Stimulated activated naive CD8-positive, alpha-beta T cell treated with anti-CD3 and anti-CD28 coated beads, Interleukin-15, Interleukin-2, amounts not matched to agents 100 ng/mL and 50 ng/mL, for 24 hours (primary cell): ENCODE data around the gene COMP.

Source experiments
- H3K27ac Mint-ChIP-seq: one replicate; pipeline ENCODE4 v1.8.0; 2021; ENCODE audit warnings: mild to moderate bottlenecking, mixed read lengths
- H3K27me3 Mint-ChIP-seq: one replicate; pipeline ENCODE4 v1.8.0; 2021; ENCODE audit warnings: mixed read lengths
- H3K36me3 Mint-ChIP-seq: one replicate; pipeline ENCODE4 v1.8.0; 2021; ENCODE audit warnings: low read depth, mixed read lengths
- H3K4me1 Mint-ChIP-seq: one replicate; pipeline ENCODE4 v1.8.0; 2021; ENCODE audit warnings: low read depth, mixed read lengths
- H3K4me3 Mint-ChIP-seq: one replicate; pipeline ENCODE4 v1.8.0; 2021; ENCODE audit warnings: mild to moderate bottlenecking, mixed read lengths
- H3K9me3 Mint-ChIP-seq: one replicate; pipeline ENCODE4 v1.8.0; 2021; ENCODE audit warnings: mixed read lengths

COMP gene

GRCh38 chr19:18759995-18760426, 31.1 kb downstream of the COMP start:
- Mint-ChIP-seq H3K9me3 (no peaks in the 10 kb centered on the region), H3K36me3 (no peaks in the 10 kb centered on the region), H3K4me3 (no peak overlapping the region), H3K4me1 (no peaks in the 10 kb centered on the region), H3K27me3 (no peaks in the 10 kb centered on the region), H3K27ac (no peak overlapping the region)

DNA sequence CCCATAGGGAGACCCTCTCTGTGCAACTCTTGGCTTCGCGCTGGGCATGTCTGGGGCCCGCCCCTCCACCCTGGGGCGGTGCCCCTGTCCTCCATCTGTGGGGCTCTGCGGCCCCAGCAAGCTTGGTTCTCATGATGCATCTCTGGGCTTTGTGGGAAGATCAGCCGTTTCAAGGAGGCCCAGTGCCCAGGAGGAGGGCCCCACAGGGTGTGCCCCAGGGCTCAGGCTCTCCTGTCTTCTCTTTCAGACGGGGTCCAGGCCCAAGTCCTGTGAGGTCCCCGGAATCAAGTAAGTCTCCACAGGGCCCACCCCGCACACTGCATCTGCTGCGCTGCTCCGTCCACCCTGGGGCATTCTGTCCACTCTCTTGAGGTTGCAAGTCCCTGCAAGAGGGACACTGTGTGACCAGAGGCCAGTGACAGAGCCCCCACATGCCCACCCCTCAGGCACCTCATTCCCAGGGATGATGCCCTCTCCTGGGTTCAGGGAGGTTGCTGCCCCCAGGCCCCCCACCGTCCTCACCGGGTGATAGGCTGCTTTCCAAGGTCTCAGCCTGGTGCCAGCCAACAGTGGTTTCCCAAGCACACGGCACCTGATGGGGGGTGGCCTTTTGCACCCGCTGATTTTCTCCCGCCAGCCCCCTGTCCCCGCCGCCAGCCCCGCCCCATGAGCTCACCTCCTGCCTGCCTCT, 31.7 kb downstream of the COMP start:
- Mint-ChIP-seq H3K27me3 (no peaks in the 10 kb centered on the region), H3K9me3 (no peaks in the 10 kb centered on the region), H3K36me3 (no peaks in the 10 kb centered on the region), H3K4me1 (no peaks in the 10 kb centered on the region), H3K4me3 (no peak overlapping the region), H3K27ac (no peak overlapping the region)

DNA sequence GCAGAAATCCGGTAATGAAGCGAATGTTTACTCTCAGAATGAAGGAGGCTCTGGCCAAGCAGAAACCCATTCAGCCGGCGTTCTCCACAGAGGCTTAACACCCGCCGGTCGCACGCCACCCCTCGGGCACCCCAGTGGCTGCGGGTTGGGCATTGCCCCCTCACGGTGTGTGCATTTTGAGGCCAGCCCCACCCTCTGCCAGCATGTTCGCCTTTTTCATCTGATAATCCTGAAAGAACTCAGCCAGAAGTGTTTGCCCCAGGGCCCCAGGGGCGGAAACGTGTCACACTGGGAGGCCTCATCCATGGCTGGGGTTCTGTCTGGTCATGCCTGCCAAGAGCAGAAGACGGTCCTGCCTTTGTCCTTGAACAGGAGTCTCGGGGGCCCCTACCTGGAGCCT, 34.2 kb downstream of the COMP start:
- no peak overlapping the region for H3K27ac Mint-ChIP-seq
- no peaks in the 10 kb centered on the region for H3K9me3 Mint-ChIP-seq
- H3K36me3 Mint-ChIP-seq = peaks cover 6% of the 10 kb centered on the region
- no peak overlapping the region for H3K4me3 Mint-ChIP-seq
- H3K27me3 Mint-ChIP-seq = no peaks in the 10 kb centered on the region
- H3K4me1 Mint-ChIP-seq = no peaks in the 10 kb centered on the region

- H3K4me3 Mint-ChIP-seq = no peak overlapping the region
- no peaks in the 10 kb centered on the region for H3K4me1 Mint-ChIP-seq
- peaks cover 6% of the 10 kb centered on the region for H3K36me3 Mint-ChIP-seq
- no peak overlapping the region for H3K27ac Mint-ChIP-seq
- H3K9me3 Mint-ChIP-seq = no peaks in the 10 kb centered on the region
- H3K27me3 Mint-ChIP-seq = no peaks in the 10 kb centered on the region
These were observed 36.6 kb downstream of the COMP start for GRCh38 chr19:18754501-18754900.

- H3K27ac Mint-ChIP-seq = no peak overlapping the region
- no peaks in the 10 kb centered on the region for H3K4me1 Mint-ChIP-seq
- peaks cover 6% of the 10 kb centered on the region for H3K36me3 Mint-ChIP-seq
- no peak overlapping the region for H3K4me3 Mint-ChIP-seq
- H3K27me3 Mint-ChIP-seq = no peaks in the 10 kb centered on the region
- H3K9me3 Mint-ChIP-seq = no peaks in the 10 kb centered on the region
These were observed 39.5 kb downstream of the COMP start for GRCh38 chr19:18751571-18751970.

- H3K27me3 Mint-ChIP-seq = no peaks in the 10 kb centered on the region
- H3K4me3 Mint-ChIP-seq = no peak overlapping the region
- no peaks in the 10 kb centered on the region for H3K4me1 Mint-ChIP-seq
- peaks cover 6% of the 10 kb centered on the region for H3K36me3 Mint-ChIP-seq
- H3K27ac Mint-ChIP-seq = no peak overlapping the region
- H3K9me3 Mint-ChIP-seq = no peaks in the 10 kb centered on the region
These were observed 40.7 kb downstream of the COMP start for GRCh38 chr19:18750295-18750970.

DNA sequence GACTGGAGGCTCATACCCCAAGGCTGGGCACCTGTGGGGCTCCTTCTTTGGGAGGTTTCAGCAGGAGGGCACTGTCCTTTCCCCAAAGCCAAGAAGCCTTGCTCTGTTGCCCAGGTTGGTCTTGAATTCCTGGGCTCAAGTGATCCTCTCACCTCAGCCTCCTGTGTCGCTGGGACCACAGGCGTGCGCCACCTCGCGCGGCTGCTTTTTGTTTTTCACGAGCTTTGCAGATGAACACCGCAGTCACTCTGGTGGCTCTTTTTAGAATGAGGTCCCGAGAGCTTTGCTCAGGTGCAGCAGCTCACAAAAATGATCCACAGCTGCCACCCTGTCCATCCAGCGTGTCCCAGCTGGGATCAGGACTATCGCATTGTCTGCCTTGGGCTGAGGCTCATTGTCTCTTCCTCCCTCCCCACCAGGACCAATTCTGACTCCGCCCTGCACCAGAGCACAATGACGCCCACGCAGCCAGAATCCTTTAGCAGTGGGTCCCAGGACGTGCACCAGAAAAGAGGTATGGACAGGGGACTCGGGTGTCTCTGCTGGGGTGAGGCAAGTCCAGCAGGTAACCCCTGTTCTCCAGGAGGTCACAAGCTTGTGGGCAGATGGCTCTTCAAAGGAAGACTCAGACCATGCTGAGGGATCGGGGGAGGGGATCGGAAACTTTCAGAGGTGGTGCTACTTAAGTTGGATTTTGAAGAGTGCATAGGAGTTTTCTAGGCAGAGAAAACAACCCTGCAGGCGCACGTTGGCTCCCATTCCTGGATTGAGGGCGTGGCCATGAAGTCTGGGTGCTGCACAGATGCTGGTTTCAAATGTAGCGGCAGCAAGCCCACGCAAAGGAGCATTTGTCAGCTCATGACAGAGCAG, 41.5 kb downstream of the COMP start:
- Mint-ChIP-seq H3K9me3 (no peaks in the 10 kb centered on the region), H3K4me1 (no peaks in the 10 kb centered on the region), H3K36me3 (peaks cover 6% of the 10 kb centered on the region), H3K4me3 (no peak overlapping the region), H3K27ac (no peak overlapping the region), H3K27me3 (no peaks in the 10 kb centered on the region)

DNA sequence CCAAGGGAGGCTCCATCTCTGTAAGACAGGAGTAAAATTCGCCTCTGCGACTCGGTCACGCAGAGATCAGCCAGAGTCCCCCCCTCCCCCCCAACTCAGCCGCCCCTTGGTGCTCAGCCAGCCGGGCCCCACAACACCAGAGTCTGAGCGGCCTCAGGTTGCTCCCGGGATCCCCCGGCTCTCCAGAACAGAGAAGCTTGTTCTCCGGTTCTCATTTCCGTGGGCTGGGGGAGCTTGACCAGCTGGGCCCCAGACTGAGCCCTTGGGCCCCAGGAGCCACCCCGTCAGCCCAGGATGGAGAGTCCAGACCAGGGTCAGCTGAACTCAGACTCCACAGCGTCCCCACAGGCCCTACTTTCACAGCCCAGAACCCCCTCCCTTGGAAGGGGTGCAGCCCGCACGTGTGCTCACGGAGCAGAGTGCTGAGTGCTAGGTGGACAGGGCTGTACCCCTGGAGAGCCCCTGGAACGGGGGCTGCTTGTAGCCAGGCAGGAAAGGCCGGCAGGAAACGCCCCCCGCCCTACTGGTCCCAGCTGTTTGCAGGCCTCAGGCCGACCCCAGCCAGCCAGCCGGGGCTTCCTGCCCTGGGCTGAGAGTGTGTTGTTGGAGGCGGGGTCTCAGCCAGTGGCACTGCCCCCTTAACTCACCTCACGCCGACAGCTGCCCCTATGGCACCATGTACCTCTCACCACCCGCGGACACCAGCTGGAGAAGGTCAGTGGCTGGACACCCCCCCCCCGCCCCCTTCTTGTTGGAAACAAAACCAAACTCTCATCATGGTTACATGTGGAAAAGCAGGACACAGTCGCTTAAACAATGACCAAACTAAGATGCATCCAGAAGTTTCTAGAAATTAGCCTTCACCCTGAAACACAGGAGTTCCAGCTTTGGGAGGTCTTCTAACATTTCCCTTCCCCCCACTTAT, 44.4 kb downstream of the COMP start:
- Mint-ChIP-seq H3K4me1 (no peaks in the 10 kb centered on the region), H3K9me3 (no peaks in the 10 kb centered on the region), H3K27me3 (no peaks in the 10 kb centered on the region), H3K36me3 (no peaks in the 10 kb centered on the region), H3K4me3 (no peak overlapping the region), H3K27ac (no peak overlapping the region)

DNA sequence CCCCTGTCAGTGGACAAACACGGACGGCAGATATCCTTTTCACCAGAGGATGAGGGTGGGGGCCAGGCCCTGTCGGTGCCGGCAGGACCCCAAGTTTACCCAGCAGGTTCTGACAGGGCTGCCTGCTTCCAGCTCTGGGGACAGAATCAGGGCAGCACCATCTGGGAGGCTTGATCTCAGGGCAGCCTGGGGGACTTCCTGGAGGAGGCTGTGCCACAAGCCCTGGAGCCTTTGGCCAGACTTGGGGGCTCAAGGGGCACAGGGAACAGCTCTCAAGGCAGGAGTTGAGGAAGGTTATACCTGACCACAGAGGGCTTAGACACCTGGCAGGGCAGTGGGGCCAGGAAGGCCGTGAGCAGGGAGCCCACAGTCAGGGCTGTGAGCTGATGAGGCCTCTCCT, 45.2 kb downstream of the COMP start:
- H3K27me3 Mint-ChIP-seq = no peaks in the 10 kb centered on the region
- no peaks in the 10 kb centered on the region for H3K4me1 Mint-ChIP-seq
- no peak overlapping the region for H3K4me3 Mint-ChIP-seq
- no peaks in the 10 kb centered on the region for H3K36me3 Mint-ChIP-seq
- H3K27ac Mint-ChIP-seq = no peak overlapping the region
- H3K9me3 Mint-ChIP-seq = no peaks in the 10 kb centered on the region

DNA sequence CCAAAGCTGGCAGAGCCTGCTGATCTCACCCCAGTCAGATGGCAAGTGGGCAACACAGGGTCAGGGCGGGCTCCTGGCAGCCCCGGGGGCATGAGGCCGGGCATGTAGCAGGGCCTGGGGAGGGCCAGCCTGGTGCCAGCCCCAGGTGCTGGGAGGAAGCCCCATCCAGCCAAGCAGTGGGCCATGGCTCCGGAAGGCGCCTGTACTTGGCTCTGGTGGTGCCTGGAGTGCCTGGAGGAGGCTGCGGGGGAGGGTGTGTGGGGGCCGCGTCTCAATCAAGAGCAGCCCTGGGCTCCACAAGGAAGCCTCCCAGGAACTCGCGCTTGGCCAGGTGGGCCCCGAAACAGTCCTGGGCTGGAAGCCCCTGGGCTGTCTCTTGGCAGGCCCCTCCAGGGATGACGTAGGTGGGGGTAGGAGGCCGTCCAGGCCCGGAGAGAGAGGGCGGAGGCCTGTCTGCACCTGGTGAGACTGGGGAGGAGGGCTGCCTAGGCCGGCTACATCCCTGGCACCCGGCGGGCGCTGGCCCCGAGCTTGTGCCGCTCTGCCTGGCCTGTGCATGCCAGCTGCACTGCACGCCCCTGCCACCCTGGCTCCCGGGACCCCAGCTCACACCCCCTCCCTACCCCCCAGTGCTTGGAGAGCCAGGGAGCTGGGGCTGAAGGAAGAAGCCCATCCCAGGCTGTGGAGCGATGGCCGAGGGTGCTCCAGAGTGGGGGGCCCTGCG, 45.9 kb downstream of the COMP start:
- no peaks in the 10 kb centered on the region for H3K4me1 Mint-ChIP-seq

DNA sequence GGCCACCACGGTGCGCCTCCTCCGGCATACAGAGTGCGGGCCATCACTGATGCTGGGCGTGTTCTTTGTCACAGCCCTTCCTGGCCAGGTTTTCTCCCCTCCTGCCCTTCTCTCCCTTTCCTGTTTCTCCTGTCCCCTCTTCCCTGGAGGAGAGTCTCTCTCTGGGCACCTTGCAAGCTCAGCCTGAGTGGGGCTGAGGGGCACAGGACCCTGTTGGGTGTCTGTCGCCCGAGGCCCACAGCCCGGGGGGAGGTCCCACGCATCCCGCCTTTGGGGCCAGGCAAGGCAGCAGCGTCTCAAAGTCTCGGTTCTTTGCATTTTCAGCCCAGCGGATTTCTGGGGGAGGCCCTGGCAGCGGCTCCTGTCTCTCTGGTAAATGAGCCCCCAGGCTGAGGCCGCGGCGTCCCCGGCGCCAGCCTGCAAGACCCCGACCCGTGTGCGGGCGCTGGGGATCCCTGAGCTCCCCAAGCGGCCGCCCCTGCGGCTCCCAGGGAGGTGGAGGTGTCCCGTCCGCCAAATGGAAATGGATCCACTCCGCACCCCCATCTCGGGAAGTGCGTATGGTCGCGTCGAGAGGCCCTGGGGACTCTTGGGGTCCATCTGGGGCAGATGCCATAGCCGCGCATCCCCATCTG, 47.2 kb downstream of the COMP start:
- Mint-ChIP-seq H3K4me1 (no peaks in the 10 kb centered on the region), H3K4me3 (no peak overlapping the region), H3K9me3 (no peaks in the 10 kb centered on the region), H3K27ac (no peak overlapping the region), H3K36me3 (no peaks in the 10 kb centered on the region), H3K27me3 (no peaks in the 10 kb centered on the region)

More for the DNA sequence above, 45.9 kb downstream of the COMP start:
- H3K27me3 Mint-ChIP-seq = no peaks in the 10 kb centered on the region
- no peaks in the 10 kb centered on the region for H3K36me3 Mint-ChIP-seq
- no peak overlapping the region for H3K27ac Mint-ChIP-seq
- H3K9me3 Mint-ChIP-seq = no peaks in the 10 kb centered on the region
- H3K4me3 Mint-ChIP-seq = no peak overlapping the region

DNA sequence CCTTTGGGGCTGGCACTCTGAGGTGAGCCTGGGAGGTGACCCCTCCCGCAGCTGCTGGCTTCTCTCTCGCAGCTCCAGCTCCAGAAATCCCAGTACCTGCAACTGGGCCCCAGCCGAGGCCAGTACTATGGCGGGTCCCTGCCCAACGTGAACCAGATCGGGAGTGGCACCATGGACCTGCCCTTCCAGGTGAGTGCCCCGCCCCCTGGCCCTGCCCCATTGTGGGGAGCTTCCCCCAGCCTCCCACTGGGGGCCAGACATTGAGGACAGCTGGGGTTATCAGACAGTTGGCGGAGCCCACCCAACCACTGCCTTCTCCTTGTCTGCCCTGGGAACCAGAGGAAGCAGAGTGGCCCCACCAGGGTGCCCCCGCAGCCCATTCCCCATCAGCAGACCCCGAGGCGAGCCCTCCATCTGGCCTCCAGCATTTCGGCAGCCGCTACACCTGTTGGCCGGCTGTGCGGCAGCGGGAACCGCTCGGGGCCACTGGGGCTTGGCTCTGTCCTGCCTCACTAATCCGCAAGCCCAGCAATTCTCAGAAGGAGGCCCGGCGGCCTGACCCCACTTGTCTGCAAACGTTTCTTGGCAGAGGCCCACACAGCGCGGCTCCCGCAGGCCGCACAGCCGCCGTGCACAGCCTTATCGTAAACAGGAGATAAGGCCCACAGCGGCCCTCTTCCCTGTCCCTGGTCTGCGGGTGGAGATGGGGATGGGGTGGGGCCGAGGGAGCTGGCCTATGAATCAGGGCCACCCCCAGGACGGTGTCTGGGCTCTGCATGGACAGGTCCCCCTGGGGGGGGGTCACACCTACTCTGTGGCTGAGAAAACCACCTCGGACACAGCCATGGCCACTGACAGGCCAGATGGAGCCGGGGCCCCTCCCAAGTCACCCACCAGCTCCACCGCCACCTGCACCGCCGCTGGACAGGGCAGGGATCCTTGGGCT, 48.0 kb downstream of the COMP start:
- Mint-ChIP-seq H3K9me3 (no peaks in the 10 kb centered on the region), H3K36me3 (no peaks in the 10 kb centered on the region), H3K4me1 (no peaks in the 10 kb centered on the region), H3K27me3 (no peaks in the 10 kb centered on the region), H3K27ac (no peak overlapping the region), H3K4me3 (no peak overlapping the region)

GRCh38 chr19:18742324-18742723, 48.8 kb downstream of the COMP start:
- H3K36me3 Mint-ChIP-seq = no peaks in the 10 kb centered on the region
- no peaks in the 10 kb centered on the region for H3K27me3 Mint-ChIP-seq
- H3K9me3 Mint-ChIP-seq = no peaks in the 10 kb centered on the region
- H3K4me1 Mint-ChIP-seq = no peaks in the 10 kb centered on the region
- H3K27ac Mint-ChIP-seq = no peak overlapping the region
- H3K4me3 Mint-ChIP-seq = no peak overlapping the region
